Measurements from ENCODE around the gene RHD.
"Not testable (repeated sequence)": the region's sequence is repeated elsewhere in the genome, so short reads cannot be mapped to it uniquely, and the experiment has no call there.

GRCh38 chr1:25296501-25296900, 24.2 kb downstream of the RHD start:
- TF ChIP-seq, protein P1, sequence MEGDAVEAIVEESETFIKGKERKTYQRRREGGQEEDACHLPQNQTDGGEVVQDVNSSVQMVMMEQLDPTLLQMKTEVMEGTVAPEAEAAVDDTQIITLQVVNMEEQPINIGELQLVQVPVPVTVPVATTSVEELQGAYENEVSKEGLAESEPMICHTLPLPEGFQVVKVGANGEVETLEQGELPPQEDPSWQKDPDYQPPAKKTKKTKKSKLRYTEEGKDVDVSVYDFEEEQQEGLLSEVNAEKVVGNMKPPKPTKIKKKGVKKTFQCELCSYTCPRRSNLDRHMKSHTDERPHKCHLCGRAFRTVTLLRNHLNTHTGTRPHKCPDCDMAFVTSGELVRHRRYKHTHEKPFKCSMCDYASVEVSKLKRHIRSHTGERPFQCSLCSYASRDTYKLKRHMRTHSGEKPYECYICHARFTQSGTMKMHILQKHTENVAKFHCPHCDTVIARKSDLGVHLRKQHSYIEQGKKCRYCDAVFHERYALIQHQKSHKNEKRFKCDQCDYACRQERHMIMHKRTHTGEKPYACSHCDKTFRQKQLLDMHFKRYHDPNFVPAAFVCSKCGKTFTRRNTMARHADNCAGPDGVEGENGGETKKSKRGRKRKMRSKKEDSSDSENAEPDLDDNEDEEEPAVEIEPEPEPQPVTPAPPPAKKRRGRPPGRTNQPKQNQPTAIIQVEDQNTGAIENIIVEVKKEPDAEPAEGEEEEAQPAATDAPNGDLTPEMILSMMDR (IDR thresholded peaks at IDR 0.05), result not testable (repeated sequence)
- not testable (repeated sequence) for TF ChIP-seq POLR2A (IDR thresholded peaks at IDR 0.05)

Measured in thyroid gland (tissue), 4 donors.